WTC11 (cell line): Measurements from ENCODE around the gene RPTOR. TPM values are rescaled to one million over a fixed set of nuclear protein-coding genes. Genes with fewer than 3 reads are reported as not detected.

Experiments used
- ATAC-seq: fragments of 200-7000 bp; cut with Tn5 transposase; 2 replicates; pipeline ENCODE4 v1.10.0; 2021; ENCODE audit warnings: mild to moderate bottlenecking, moderate library complexity
- CTCF ChIA-PET: fragments of 300-600 bp; sonication (Branson Sonifier 250); formaldehyde crosslinking; loops from one replicate; lab custom pipeline; 2021; ENCODE audit warnings: antibody characterized with exemption; lab: Charles Lee
- POLR2A ChIA-PET: fragments of 350-600 bp; sonication (Branson Sonifier 250); formaldehyde crosslinking; loops from one replicate; lab custom pipeline; 2021; ENCODE audit warnings: antibody characterized with exemption; lab: Charles Lee
- DNase-seq: peaks from one replicate; pipeline ENCODE4 v3.0.0; 2021; ENCODE audit warnings: low spot score
- H3K27ac Mint-ChIP-seq: 2 replicates; pipeline ENCODE4 v1.8.0; 2021; ENCODE audit warnings: mixed read lengths
- H3K27me3 Mint-ChIP-seq: 2 replicates; pipeline ENCODE4 v1.8.0; 2021; ENCODE audit warnings: low read depth, mild to moderate bottlenecking, moderate library complexity, mixed read lengths
- H3K36me3 Mint-ChIP-seq: 2 replicates; pipeline ENCODE4 v1.8.0; 2021; ENCODE audit warnings: mixed read lengths
- H3K4me1 Mint-ChIP-seq: 2 replicates; pipeline ENCODE4 v1.8.0; 2022; ENCODE audit warnings: mixed read lengths
- H3K4me3 Mint-ChIP-seq: 2 replicates; pipeline ENCODE4 v1.8.0; 2021; ENCODE audit warnings: mild to moderate bottlenecking, moderate library complexity, mixed read lengths
- H3K9me3 Mint-ChIP-seq: 2 replicates; pipeline ENCODE4 v1.8.0; 2021; ENCODE audit warnings: mixed read lengths
- ARID4B ChIP-seq: sonication (generic); formaldehyde crosslinking; IDR thresholded peaks from 2 replicates; pipeline ENCODE4 v1.8.0; 2023; ENCODE audit warnings: missing genetic modification reagents, mild to moderate bottlenecking, borderline replicate concordance
- ATF2 ChIP-seq: sonication (generic); formaldehyde crosslinking; IDR thresholded peaks from 2 replicates; pipeline ENCODE4 v1.8.1; 2022; ENCODE audit warnings: low read depth, missing genetic modification reagents, borderline replicate concordance
- CREB1 ChIP-seq: sonication (generic); formaldehyde crosslinking; IDR thresholded peaks from 2 replicates; pipeline ENCODE4 v1.8.0; 2023; ENCODE audit warnings: mild to moderate bottlenecking, missing genetic modification reagents
- CTCF ChIP-seq: fragments of 200-600 bp; IDR thresholded peaks from 2 replicates; pipeline ENCODE4 v1.8.0; 2022; ENCODE audit warnings: antibody characterized with exemption
- FOXJ3 ChIP-seq: sonication (generic); formaldehyde crosslinking; IDR thresholded peaks from 2 replicates; pipeline ENCODE4 v1.9.0; 2021; ENCODE audit warnings: missing genetic modification reagents, mild to moderate bottlenecking, borderline replicate concordance
- GTF2I ChIP-seq: fragments of 250-450 bp; sonication (Bioruptor Pico); conservative IDR thresholded peaks from 2 replicates; pipeline ENCODE4 v1.4.0; 2021; ENCODE audit warnings: mild to moderate bottlenecking
- IRF1 ChIP-seq: sonication (generic); formaldehyde crosslinking; IDR thresholded peaks from 2 replicates; pipeline ENCODE4 v1.8.0; 2023; ENCODE audit warnings: missing genetic modification reagents
- JAZF1 ChIP-seq: fragments of 250-450 bp; sonication (Bioruptor Pico); IDR thresholded peaks from 2 replicates; pipeline ENCODE4 v1.9.0; 2021; ENCODE audit warnings: moderate library complexity, mild to moderate bottlenecking, inconsistent platforms
- MXD4 ChIP-seq: fragments of 250-450 bp; sonication (Bioruptor Pico); IDR thresholded peaks from 2 replicates; pipeline ENCODE4 v1.8.0; 2021; ENCODE audit warnings: mild to moderate bottlenecking, moderate library complexity, borderline replicate concordance
- OVOL2 ChIP-seq: fragments of 250-450 bp; sonication (Bioruptor Pico); IDR thresholded peaks from 2 replicates; pipeline ENCODE4 v1.9.0; 2021; ENCODE audit warnings: mild to moderate bottlenecking, borderline replicate concordance
- RELA ChIP-seq: sonication (generic); formaldehyde crosslinking; IDR thresholded peaks from 2 replicates; pipeline ENCODE4 v1.8.1; 2022; ENCODE audit warnings: missing genetic modification reagents, mild to moderate bottlenecking, borderline replicate concordance
- SMAD4 ChIP-seq: sonication (generic); formaldehyde crosslinking; IDR thresholded peaks from 2 replicates; pipeline ENCODE4 v1.8.0; 2022; ENCODE audit warnings: mild to moderate bottlenecking, missing genetic modification reagents
- USF1 ChIP-seq: sonication (generic); formaldehyde crosslinking; IDR thresholded peaks from 2 replicates; pipeline ENCODE4 v1.8.0; 2022; ENCODE audit warnings: mild to moderate bottlenecking, missing genetic modification reagents
- ZMAT4 ChIP-seq: fragments of 250-450 bp; sonication (Bioruptor Pico); IDR thresholded peaks from 2 replicates; pipeline ENCODE4 v1.9.0; 2021; ENCODE audit warnings: mild to moderate bottlenecking
- ZNF263 ChIP-seq: sonication (generic); formaldehyde crosslinking; IDR thresholded peaks from 2 replicates; pipeline ENCODE4 v1.8.1; 2022; ENCODE audit warnings: low read depth, mild to moderate bottlenecking, moderate library complexity, missing genetic modification reagents
- ZNF416 ChIP-seq: fragments of 250-450 bp; sonication (Bioruptor Pico); IDR thresholded peaks from 2 replicates; pipeline ENCODE4 v1.9.0; 2021; ENCODE audit warnings: mild to moderate bottlenecking, inconsistent platforms
- ZNF423 ChIP-seq: fragments of 250-450 bp; sonication (Bioruptor Pico); IDR thresholded peaks from 2 replicates; pipeline ENCODE4 v2.1.2; 2022; ENCODE audit warnings: mild to moderate bottlenecking, moderate library complexity
- ZNF425 ChIP-seq: fragments of 250-450 bp; sonication (Bioruptor Pico); conservative IDR thresholded peaks from 2 replicates; pipeline ENCODE4 v1.9.0; 2021; ENCODE audit warnings: mild to moderate bottlenecking
- total RNA-seq: library from RNA; stranded (reverse); gene quantifications from 3 replicates; pipeline ENCODE4 v1.2.3, GENCODE V29; 2021

Gene RPTOR
- total RNA-seq, 1 experiment from 2014 or later = 41.0 TPM

GRCh38 chr17:81013642-81014041 lies 469.0 kb downstream of the RPTOR start:
- Mint-ChIP-seq H3K27ac (no peak overlapping the region), H3K36me3 (peaks cover 15% of the 10 kb centered on the region), H3K4me1 (peaks cover 14% of the 10 kb centered on the region), H3K4me3 (no peak overlapping the region), H3K27me3 (peaks cover 15% of the 10 kb centered on the region), H3K9me3 (peaks cover 29% of the 10 kb centered on the region)
- ChIA-PET CTCF (interaction anchor here (1.0 to 1.9 kb wide), 3 partner anchors 10 to 88 kb away, joined by 3 to 7 read pairs (median 5); no protein-coding TSS in a partner anchor), POLR2A (no interaction called here)
- ATAC-seq (no peak), DNase-seq (no peak)
- no peak for TF ChIP-seq JAZF1 (CRISPR knock-in tag)
- TF ChIP-seq RELA = no peak
- TF ChIP-seq ZMAT4 (CRISPR knock-in tag) = no peak
- TF ChIP-seq ZNF425 = no peak

- DNase-seq (no peak), ATAC-seq (no peak)
- H3K27ac Mint-ChIP-seq = no peak overlapping the region
- peaks cover 14% of the 10 kb centered on the region for H3K27me3 Mint-ChIP-seq
- peaks cover 14% of the 10 kb centered on the region for H3K36me3 Mint-ChIP-seq
- H3K9me3 Mint-ChIP-seq = peaks cover 28% of the 10 kb centered on the region
- H3K4me1 Mint-ChIP-seq = peaks cover 15% of the 10 kb centered on the region
- H3K4me3 Mint-ChIP-seq = no peak overlapping the region
- CTCF ChIA-PET = interaction anchor here (1.2 kb wide), 1 partner anchor 8 kb away, joined by 4 read pairs; no protein-coding TSS in a partner anchor
- POLR2A ChIA-PET = no interaction called here
- TF ChIP-seq USF1 (CRISPR knock-in tag) (no peak), ZNF423 (CRISPR knock-in tag) (no peak), ZNF263 (CRISPR knock-in tag) (no peak), IRF1 (CRISPR knock-in tag) (no peak), GTF2I (CRISPR knock-in tag) (no peak), MXD4 (CRISPR knock-in tag) (no peak), CREB1 (no peak), ZNF416 (CRISPR knock-in tag) (no peak), OVOL2 (CRISPR knock-in tag) (no peak), FOXJ3 (CRISPR knock-in tag) (no peak), ARID4B (CRISPR knock-in tag) (no peak), ATF2 (CRISPR knock-in tag) (no peak), CTCF (no peak), SMAD4 (CRISPR knock-in tag) (no peak)
These were observed 470.5 kb downstream of the RPTOR start for GRCh38 chr17:81015136-81015535.
